ENCODE measurements around the gene KLHL33. TPM values are rescaled to one million over a fixed set of nuclear protein-coding genes. Genes with fewer than 3 reads are reported as not detected.

Gene KLHL33
- total and polyA plus RNA-seq, 10 of the 15 experiments (the other 5 are each of a cell fraction or from before 2014, with no cell fraction given) = 0.01 to 0.16 (median 0.04) TPM; not detected in 5

DNA sequence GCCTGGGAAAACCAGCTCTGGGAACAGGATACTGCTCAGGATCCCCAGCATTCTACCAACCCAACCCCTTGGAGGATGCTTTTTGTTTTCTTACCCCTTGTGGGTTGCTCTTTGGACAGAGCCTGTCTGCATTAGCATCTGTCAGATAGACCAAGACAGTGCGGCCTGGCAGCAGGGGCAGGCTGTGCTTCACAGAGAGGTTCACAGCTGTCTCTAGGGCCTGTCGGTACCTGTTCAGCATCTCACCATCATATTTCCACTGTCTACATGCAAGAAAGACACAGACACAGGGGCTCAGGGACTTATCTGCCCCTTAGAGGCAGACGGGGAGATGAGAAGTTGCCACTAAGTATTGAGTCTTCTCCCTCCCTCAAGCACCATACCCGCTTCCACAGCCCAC, 44.5 kb downstream of the KLHL33 start:
- in situ Hi-C loops (cut with MboI) (no loop called here), intact Hi-C loops (cut with micrococcal nuclease; ENCODE audit: unreplicated experiment) (no loop called here)
- no peak overlapping the region for H3K9ac ChIP-seq (ENCODE audit: control insufficient read depth, insufficient read depth, low read length)
- no peak overlapping the region for H3K4me2 ChIP-seq (ENCODE audit: control insufficient read depth, insufficient read depth)
- POLR2A ChIA-PET = interaction anchor here (1.0 kb wide), 1 partner anchor 11 kb away, joined by 3 read pairs; no protein-coding TSS in a partner anchor
- BruUV-seq (replicated peaks) = no TSS peak
- WGBS (ENCODE audit: insufficient coverage, insufficient replicate concordance, low lambda C conversion rate, missing lambda C conversion rate) = 95% methylated on average over 4 of the region's 4 CpGs
- FAIRE-seq (no peak), ATAC-seq (no peak), DNase-seq (ENCODE audit: low read depth, low spot score) (no peak)
- 0 out of 2 replicates have a peak, but pooled peaks cover 3% of the 10 kb centered on the region for H3K4me1 ChIP-seq (ENCODE audit: control insufficient read depth, insufficient read depth, low read length)
- no peaks in the 10 kb centered on the region for H3K79me2 ChIP-seq (ENCODE audit: control insufficient read depth, insufficient read depth, low read length)
- no peak overlapping the region for H3K4me3 ChIP-seq
- RAD21 ChIA-PET (ENCODE audit: unreplicated experiment) = no interaction called here
- no peaks in the 10 kb centered on the region for H4K20me1 ChIP-seq (ENCODE audit: control insufficient read depth, insufficient read depth)
- TF ChIP-seq HDAC6 (IDR thresholded peaks at IDR 0.05; ENCODE audit: unreplicated experiment) (no peak), ZNF274 (IDR thresholded peaks at IDR 0.05; ENCODE audit: insufficient read depth, insufficient read length) (no peak), TCF7 (IDR thresholded peaks at IDR 0.05; ENCODE audit: borderline replicate concordance) (no peak), POU2F2 (IDR thresholded peaks at IDR 0.05; ENCODE audit: borderline replicate concordance, low read depth, low read length) (no peak), EED (IDR thresholded peaks at IDR 0.05; ENCODE audit: low read depth) (no peak), PKNOX1 (IDR thresholded peaks at IDR 0.05) (no peak), BCL11A (IDR thresholded peaks at IDR 0.05; ENCODE audit: low read depth, low read length) (no peak)
- H2AFZ ChIP-seq (ENCODE audit: control insufficient read depth, low read depth, low read length) = no peak overlapping the region
- no peaks in the 10 kb centered on the region for H3K9me3 ChIP-seq (replicated peaks; ENCODE audit: control insufficient read depth, insufficient read depth, low read length)
- H3K27ac ChIP-seq (ENCODE audit: control insufficient read depth, insufficient read depth) = no peak overlapping the region
- SMC1A ChIA-PET (ENCODE audit: uncharacterized antibody, unreplicated experiment) = interaction anchor here (1.0 kb wide), 1 partner anchor 64 kb away, joined by 3 read pairs; the partner anchor contains the start of genes APEX1 and OSGEP
- CTCF ChIA-PET = no interaction called here
- no peaks in the 10 kb centered on the region for H3K27me3 ChIP-seq (replicated peaks in 1 of 2; ENCODE audit: control insufficient read depth in 2 of 2, insufficient read depth in 2 of 2, low read length in 1 of 2)
- H3K36me3 ChIP-seq (ENCODE audit: control insufficient read depth in 2 of 2, insufficient read depth in 2 of 2, low read length in 1 of 2) = peaks cover 13 to 32% of the 10 kb centered on the region in 2 experiments

DNA sequence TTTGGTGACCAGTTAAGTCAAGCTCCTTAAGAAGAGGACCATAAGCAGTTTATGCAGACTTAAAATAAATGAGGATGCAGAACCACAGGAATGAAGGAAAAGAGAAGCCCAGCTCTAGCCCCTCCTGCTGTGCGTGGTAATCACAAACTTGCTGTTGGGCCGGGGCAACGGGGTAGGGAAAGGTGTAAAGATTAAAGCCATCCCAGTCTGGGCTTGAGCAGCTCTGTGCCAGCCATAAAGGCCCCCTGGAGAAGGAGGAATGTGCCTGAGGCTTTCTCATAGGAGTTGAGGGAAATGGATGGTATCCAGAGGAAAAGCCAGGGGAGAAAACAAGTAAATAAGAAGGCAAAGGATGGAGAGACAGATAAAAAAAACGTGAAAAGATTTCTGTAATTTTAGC, 47.8 kb downstream of the KLHL33 start:
- H2AFZ ChIP-seq (ENCODE audit: control insufficient read depth, low read depth, low read length) = no peak overlapping the region
- H3K79me2 ChIP-seq (ENCODE audit: control insufficient read depth, insufficient read depth, low read length) = no peaks in the 10 kb centered on the region
- H3K9ac ChIP-seq (ENCODE audit: control insufficient read depth, insufficient read depth, low read length) = no peak overlapping the region
- H3K4me1 ChIP-seq (ENCODE audit: control insufficient read depth, insufficient read depth, low read length) = 0 out of 2 replicates have a peak, but pooled peaks cover 3% of the 10 kb centered on the region
- POLR2A ChIA-PET = no interaction called here
- CTCF ChIA-PET = interaction anchor here (1.1 to 1.6 kb wide), 2 partner anchors 27 to 62 kb away, joined by 3 read pairs; no protein-coding TSS in a partner anchor
- H4K20me1 ChIP-seq (ENCODE audit: control insufficient read depth, insufficient read depth) = no peaks in the 10 kb centered on the region
- DNase-seq (ENCODE audit: low read depth, low spot score) = no peak
- H3K4me2 ChIP-seq (ENCODE audit: control insufficient read depth, insufficient read depth) = no peak overlapping the region
- WGBS (ENCODE audit: insufficient coverage, insufficient replicate concordance, low lambda C conversion rate, missing lambda C conversion rate) = 85% methylated on average over 4 of the region's 4 CpGs
- no peak overlapping the region for H3K27ac ChIP-seq (ENCODE audit: control insufficient read depth, insufficient read depth)
- FAIRE-seq = no peak
- no peak overlapping the region for H3K4me3 ChIP-seq
- BruUV-seq (replicated peaks) = no TSS peak
- ATAC-seq = no peak
- no peaks in the 10 kb centered on the region for H3K9me3 ChIP-seq (replicated peaks; ENCODE audit: control insufficient read depth, insufficient read depth, low read length)
- intact Hi-C loops (cut with micrococcal nuclease; ENCODE audit: unreplicated experiment) = no loop called here
- TF ChIP-seq SMAD1 (IDR thresholded peaks at IDR 0.05; ENCODE audit: low read depth, partially characterized antibody) (no peak), STAT3 (IDR thresholded peaks at IDR 0.05; ENCODE audit: low read depth, low read length) (no peak), JUND (IDR thresholded peaks at IDR 0.05; ENCODE audit: low read depth, low read length) (no peak), IKZF2 (IDR thresholded peaks at IDR 0.05) (no peak), SKIL (IDR thresholded peaks at IDR 0.05; ENCODE audit: low read depth, poor library complexity, severe bottlenecking) (no peak), ZNF622 (IDR thresholded peaks at IDR 0.05) (no peak), PBX3 (IDR thresholded peaks at IDR 0.05; ENCODE audit: insufficient replicate concordance, low read depth, low read length) (no peak), TAF1 (IDR thresholded peaks at IDR 0.05; ENCODE audit: borderline replicate concordance, low read depth, low read length) (no peak)
- SMC1A ChIA-PET (ENCODE audit: uncharacterized antibody, unreplicated experiment) = no interaction called here
- no peaks in the 10 kb centered on the region for H3K27me3 ChIP-seq (replicated peaks in 1 of 2; ENCODE audit: control insufficient read depth in 2 of 2, insufficient read depth in 2 of 2, low read length in 1 of 2)
- in situ Hi-C loops (cut with MboI) = no loop called here
- RAD21 ChIA-PET (ENCODE audit: unreplicated experiment) = no interaction called here
- H3K36me3 ChIP-seq (ENCODE audit: control insufficient read depth in 2 of 2, insufficient read depth in 2 of 2, low read length in 1 of 2) = peaks cover 30 to 38% of the 10 kb centered on the region in 2 experiments

All from GM12878 (cell line).